AG08396 (cell line): ENCODE results near the gene KCNF1.

Source experiments
- DNase-seq: peaks from one replicate; pipeline ENCODE4 v3.0.0; 2012; ENCODE audit warnings: low spot score, mixed read lengths

Gene KCNF1

GRCh38 chr2:10879624-10880585 lies 31.8 kb upstream of the KCNF1 start:
- DNase-seq, result no peak

GRCh38 chr2:10880586-10881321 lies 31.0 kb upstream of the KCNF1 start:
- no peak for DNase-seq

- DNase-seq, result no peak
Measured at GRCh38 chr2:10882568-10882967, 29.2 kb upstream of the KCNF1 start.

- DNase-seq, result no peak
Measured at GRCh38 chr2:10883066-10883465, 28.7 kb upstream of the KCNF1 start.

GRCh38 chr2:10883801-10884478 lies 27.8 kb upstream of the KCNF1 start:
- no peak for DNase-seq

- DNase-seq, result no peak
Measured at GRCh38 chr2:10884574-10884975, 27.2 kb upstream of the KCNF1 start.

- DNase-seq, result no peak
Measured at GRCh38 chr2:10885094-10885860, 26.5 kb upstream of the KCNF1 start.

- DNase-seq, result no peak
Measured at GRCh38 chr2:10887476-10887875, 24.3 kb upstream of the KCNF1 start.

- DNase-seq, result no peak
Measured at GRCh38 chr2:10889651-10890215, 22.0 kb upstream of the KCNF1 start.

- no peak for DNase-seq
Measured at GRCh38 chr2:10890706-10891270, 20.9 kb upstream of the KCNF1 start.

GRCh38 chr2:10891390-10891789 lies 20.3 kb upstream of the KCNF1 start:
- no peak for DNase-seq

- DNase-seq, result no peak
Measured at GRCh38 chr2:10891848-10892247, 19.9 kb upstream of the KCNF1 start.

GRCh38 chr2:10892316-10892715 lies 19.4 kb upstream of the KCNF1 start:
- no peak for DNase-seq

GRCh38 chr2:10892796-10893350 lies 18.9 kb upstream of the KCNF1 start:
- DNase-seq, result no peak

- no peak for DNase-seq
Measured at GRCh38 chr2:10894264-10894935, 17.3 kb upstream of the KCNF1 start.

GRCh38 chr2:10895231-10895630 lies 16.5 kb upstream of the KCNF1 start:
- no peak for DNase-seq

GRCh38 chr2:10897956-10898355 lies 13.8 kb upstream of the KCNF1 start:
- DNase-seq, result peak; percentile 74

- peak; percentile 46 for DNase-seq
Measured at GRCh38 chr2:10900216-10901109, 11.3 kb upstream of the KCNF1 start.
